Central memory CD8-positive, alpha-beta T cell (primary cell): ENCODE results near the gene HYKK.
"Not testable (repeated sequence)": the region's sequence is repeated elsewhere in the genome, so short reads cannot be mapped to it uniquely, and the experiment has no call there.

Experiments used
- ATAC-seq: fragments of 150-1000 bp; cut with Tn5 transposase; replicated peaks from 2 replicates; pipeline ENCODE4 v1.10.0; 2022; ENCODE audit warnings: mild to moderate bottlenecking, moderate FRiP score, moderate number of reproducible peaks; ENCODE audit not compliant: poor library complexity, severe bottlenecking; ENCODE audit errors: extremely low read depth
- DNase-seq, 2 donors: peaks; one replicate each; pipeline ENCODE4 v3.0.0; 2021; ENCODE audit warnings: low spot score in 2 of 2
- H3K27ac Mint-ChIP-seq: one replicate; pipeline ENCODE4 v1.8.0; 2022; ENCODE audit warnings: low read depth, mild to moderate bottlenecking, moderate library complexity, mixed read lengths
- H3K27me3 Mint-ChIP-seq: one replicate; pipeline ENCODE4 v1.8.0; 2022; ENCODE audit warnings: mixed read lengths
- H3K36me3 Mint-ChIP-seq: one replicate; pipeline ENCODE4 v1.8.0; 2022; ENCODE audit warnings: mild to moderate bottlenecking, moderate library complexity, mixed read lengths; ENCODE audit not compliant: insufficient read depth
- H3K4me1 Mint-ChIP-seq: one replicate; pipeline ENCODE4 v1.8.0; 2022; ENCODE audit warnings: mixed read lengths
- H3K4me3 Mint-ChIP-seq: one replicate; pipeline ENCODE4 v1.8.0; 2022; ENCODE audit warnings: mild to moderate bottlenecking, moderate library complexity, mixed read lengths
- H3K9me3 Mint-ChIP-seq: one replicate; pipeline ENCODE4 v1.8.0; 2022; ENCODE audit warnings: mixed read lengths

HYKK gene

DNA sequence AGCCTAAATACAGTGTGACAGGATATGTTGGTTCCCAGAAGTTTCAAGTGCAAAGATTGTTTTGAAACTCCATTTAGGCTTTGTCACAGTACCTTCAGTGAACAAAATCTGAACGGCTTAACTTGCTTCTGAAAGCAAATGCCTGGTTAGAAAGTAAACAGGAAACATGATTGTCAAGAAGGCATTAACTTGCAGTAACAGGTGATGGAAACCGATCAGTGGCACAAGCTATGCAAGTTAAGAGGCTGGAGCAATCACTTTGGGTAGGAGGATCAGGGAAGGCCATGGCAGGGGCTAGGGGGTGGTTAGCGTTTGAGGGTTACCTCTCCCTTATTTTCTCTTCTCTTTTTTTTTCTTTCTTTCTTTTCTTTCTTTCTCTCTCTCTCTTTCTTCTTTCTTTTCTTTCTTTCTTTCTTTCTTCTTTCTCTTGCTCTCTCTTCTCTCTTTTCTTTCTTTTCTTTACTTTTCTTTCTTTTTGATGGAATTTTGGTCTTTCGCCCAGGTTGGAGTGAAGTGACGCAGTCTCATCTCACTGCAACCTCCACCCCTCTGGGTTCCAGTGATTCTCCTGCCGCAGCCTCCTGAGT is 2.4 kb downstream of the HYKK start:
- Mint-ChIP-seq H3K9me3 (no peaks in the 10 kb centered on the region), H3K4me3 (peak overlapping the region; percentile 40), H3K4me1 (peaks cover 26% of the 10 kb centered on the region)

GRCh38 chr15:78520035-78520434 is 12.7 kb downstream of the HYKK start:
- H3K4me3 Mint-ChIP-seq, H3K27me3 Mint-ChIP-seq, DNase-seq, H3K27ac Mint-ChIP-seq, H3K9me3 Mint-ChIP-seq, H3K4me1 Mint-ChIP-seq, H3K36me3 Mint-ChIP-seq, ATAC-seq: not testable (repeated sequence)

More for the DNA sequence above, 2.4 kb downstream of the HYKK start:
- H3K27me3 Mint-ChIP-seq: no peaks in the 10 kb centered on the region
- no peaks in the 10 kb centered on the region for H3K36me3 Mint-ChIP-seq
- H3K27ac Mint-ChIP-seq: peak overlapping the region; percentile 30
- ATAC-seq (no peak), DNase-seq (no peak)

GRCh38 chr15:78524230-78524629 is 16.9 kb downstream of the HYKK start:
- H3K4me3 Mint-ChIP-seq: no peak overlapping the region
- no peaks in the 10 kb centered on the region for H3K9me3 Mint-ChIP-seq
- DNase-seq (no peak), ATAC-seq (no peak)
- H3K4me1 Mint-ChIP-seq: no peaks in the 10 kb centered on the region
- no peak overlapping the region for H3K27ac Mint-ChIP-seq
- no peaks in the 10 kb centered on the region for H3K27me3 Mint-ChIP-seq
- H3K36me3 Mint-ChIP-seq: peaks cover 2% of the 10 kb centered on the region

DNA sequence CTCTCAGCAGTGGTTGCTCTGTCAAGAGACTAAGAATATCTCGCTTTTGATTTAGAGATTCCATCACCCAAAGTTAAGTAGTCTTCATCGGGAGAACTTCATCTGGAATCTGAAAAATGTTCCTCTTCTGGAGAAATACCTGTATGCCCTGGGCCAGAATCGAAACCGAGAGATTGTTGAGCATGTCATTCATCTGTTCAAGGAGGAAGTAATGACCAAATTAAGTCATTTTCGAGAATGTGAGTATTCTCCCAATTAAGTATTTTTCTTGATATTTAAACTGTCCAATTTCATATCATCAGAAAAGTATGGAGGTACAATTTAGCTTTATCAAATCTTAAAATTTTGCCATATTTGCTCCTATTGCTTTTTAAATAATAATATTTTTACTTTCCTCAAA is 19.9 kb downstream of the HYKK start:
- H3K4me1 Mint-ChIP-seq: no peaks in the 10 kb centered on the region
- no peaks in the 10 kb centered on the region for H3K27me3 Mint-ChIP-seq
- H3K4me3 Mint-ChIP-seq: no peak overlapping the region
- no peak for DNase-seq
- no peaks in the 10 kb centered on the region for H3K9me3 Mint-ChIP-seq
- no peak for ATAC-seq
- peaks cover 2% of the 10 kb centered on the region for H3K36me3 Mint-ChIP-seq
- no peak overlapping the region for H3K27ac Mint-ChIP-seq

- no peaks in the 10 kb centered on the region for H3K4me1 Mint-ChIP-seq
- H3K9me3 Mint-ChIP-seq: no peaks in the 10 kb centered on the region
- H3K27ac Mint-ChIP-seq: no peak overlapping the region
- no peak overlapping the region for H3K4me3 Mint-ChIP-seq
- no peaks in the 10 kb centered on the region for H3K27me3 Mint-ChIP-seq
- DNase-seq (no peak), ATAC-seq (no peak)
- no peaks in the 10 kb centered on the region for H3K36me3 Mint-ChIP-seq
These were observed 26.0 kb downstream of the HYKK start for GRCh38 chr15:78533331-78533730.

- H3K4me1 Mint-ChIP-seq: peaks cover 8% of the 10 kb centered on the region
- no peak overlapping the region for H3K4me3 Mint-ChIP-seq
- DNase-seq (no peak), ATAC-seq (no peak)
- H3K27ac Mint-ChIP-seq: no peak overlapping the region
- peaks cover 18% of the 10 kb centered on the region for H3K36me3 Mint-ChIP-seq
- no peaks in the 10 kb centered on the region for H3K9me3 Mint-ChIP-seq
- H3K27me3 Mint-ChIP-seq: no peaks in the 10 kb centered on the region
These were observed 28.8 kb downstream of the HYKK start for GRCh38 chr15:78536134-78536533.

DNA sequence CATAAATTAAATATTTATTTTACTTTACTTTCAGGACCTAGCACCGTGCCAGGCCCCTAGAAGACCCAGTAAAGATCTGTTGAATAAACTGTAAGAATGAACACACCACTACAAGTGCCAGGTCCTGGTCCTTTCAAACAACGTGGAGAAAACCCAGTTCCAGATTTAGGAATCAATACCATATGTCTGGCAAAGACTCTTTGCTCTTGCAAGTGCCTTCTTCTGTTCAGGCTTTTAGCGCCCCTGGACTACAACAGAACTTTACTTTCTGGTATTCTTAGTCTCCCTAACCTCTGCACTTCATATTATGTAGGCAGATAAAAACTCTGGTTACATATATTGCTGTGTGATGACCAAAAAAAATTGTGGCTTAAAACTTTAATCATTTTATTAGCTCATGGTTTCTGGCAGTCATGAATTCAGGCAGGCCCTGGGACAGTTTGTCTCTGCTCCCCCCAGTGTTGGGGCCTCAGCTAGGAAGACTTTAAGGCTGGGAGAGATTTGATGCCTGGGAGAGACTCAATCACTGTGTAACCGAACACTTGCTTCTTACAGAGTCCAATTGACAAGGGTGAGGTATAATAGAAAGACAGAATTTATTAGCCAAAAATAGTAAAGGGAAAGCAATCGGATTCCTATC is 30.0 kb downstream of the HYKK start:
- H3K36me3 Mint-ChIP-seq: peaks cover 25% of the 10 kb centered on the region
- no peak for DNase-seq
- H3K9me3 Mint-ChIP-seq: no peaks in the 10 kb centered on the region
- no peak for ATAC-seq
- H3K4me3 Mint-ChIP-seq: no peak overlapping the region
- peak overlapping the region; percentile 54 for H3K27ac Mint-ChIP-seq
- H3K4me1 Mint-ChIP-seq: peaks cover 20% of the 10 kb centered on the region
- no peaks in the 10 kb centered on the region for H3K27me3 Mint-ChIP-seq

DNA sequence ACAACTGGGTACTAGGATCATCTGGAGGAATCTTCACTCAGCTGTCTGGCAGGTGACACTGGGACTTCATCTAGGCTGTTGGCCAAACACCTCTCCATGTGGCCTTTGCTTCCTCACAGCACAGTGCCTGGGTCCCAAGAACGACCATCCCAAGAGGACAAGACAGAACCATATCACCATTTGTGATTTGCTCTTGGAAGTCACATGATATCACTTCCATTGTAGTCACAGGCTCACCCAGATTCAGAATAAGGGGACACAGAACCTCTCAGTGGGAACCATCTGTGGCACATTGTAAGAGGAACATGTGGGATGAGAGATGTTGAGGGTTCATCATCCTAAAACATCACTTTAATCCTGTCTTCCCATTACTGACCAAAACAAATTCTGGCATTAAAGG is 31.0 kb downstream of the HYKK start:
- no peak overlapping the region for H3K4me3 Mint-ChIP-seq
- peaks cover 25% of the 10 kb centered on the region for H3K4me1 Mint-ChIP-seq
- no peaks in the 10 kb centered on the region for H3K9me3 Mint-ChIP-seq

DNA sequence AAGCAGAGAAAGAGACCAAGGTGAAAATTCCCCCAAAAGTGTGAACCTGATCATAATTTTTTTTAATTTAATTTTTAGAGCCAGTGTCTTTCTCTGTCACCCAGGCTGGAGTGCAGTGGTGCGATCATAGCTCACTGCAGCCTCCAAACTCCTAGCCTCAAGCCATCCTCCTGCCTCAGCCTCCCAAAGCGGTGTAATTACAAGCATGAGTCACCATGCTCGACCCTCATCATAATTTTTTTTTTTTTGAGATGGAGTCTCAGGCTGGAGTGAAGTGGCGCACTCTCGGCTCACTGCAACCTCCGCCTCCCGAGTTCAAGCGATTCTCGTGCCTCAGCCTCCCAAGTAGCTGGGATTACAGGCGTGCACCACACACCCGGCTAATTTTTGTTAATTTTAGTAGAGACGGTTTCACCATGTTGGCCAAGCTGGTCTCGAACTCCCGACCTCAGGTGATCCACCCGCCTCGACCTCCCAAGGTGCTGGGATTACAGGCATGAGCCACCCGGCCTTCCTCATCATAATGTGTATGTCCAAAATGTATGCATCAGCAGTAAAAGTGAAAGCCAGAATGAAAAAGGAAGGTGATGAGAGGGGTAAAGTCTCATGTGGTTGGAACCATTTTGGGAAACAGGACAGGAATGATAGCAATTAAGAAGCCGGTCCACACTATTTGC is 32.2 kb downstream of the HYKK start:
- not testable (repeated sequence) for H3K27me3 Mint-ChIP-seq, H3K9me3 Mint-ChIP-seq, ATAC-seq, DNase-seq
- Mint-ChIP-seq H3K36me3 (peaks cover 38% of the 10 kb centered on the region), H3K4me1 (peaks cover 25% of the 10 kb centered on the region), H3K4me3 (peak overlapping the region; percentile 82), H3K27ac (peak overlapping the region; percentile 98)

More for the DNA sequence above, 31.0 kb downstream of the HYKK start:
- ATAC-seq: no peak
- peak overlapping the region; percentile 54 for H3K27ac Mint-ChIP-seq
- DNase-seq: no peak
- H3K27me3 Mint-ChIP-seq: no peaks in the 10 kb centered on the region
- peaks cover 31% of the 10 kb centered on the region for H3K36me3 Mint-ChIP-seq

- peak; percentile 89 to 91 for DNase-seq
These were observed 32.9 kb downstream of the HYKK start, which contains the start of gene PSMA4 for GRCh38 chr15:78540141-78540870. Gene PSMA4 (plus strand): TSS chr15:78540444. CDS start chr15:78541928, 1,484 bp downstream.

GRCh38 chr15:78540871-78541743 is 33.7 kb downstream of the HYKK start:
- Mint-ChIP-seq H3K4me3 (peak overlapping the region; percentile 82), H3K27me3 (no peaks in the 10 kb centered on the region), H3K36me3 (peaks cover 51% of the 10 kb centered on the region), H3K27ac (peak overlapping the region; percentile 98), H3K4me1 (peaks cover 25% of the 10 kb centered on the region), H3K9me3 (no peaks in the 10 kb centered on the region)
- DNase-seq (no peak), ATAC-seq (no peak)

More at GRCh38 chr15:78540141-78540870, 32.9 kb downstream of the HYKK start, which contains the start of gene PSMA4:
- Mint-ChIP-seq H3K36me3 (peaks cover 43% of the 10 kb centered on the region), H3K4me1 (peaks cover 25% of the 10 kb centered on the region), H3K4me3 (peak within 1 kb of the TSS; percentile 82), H3K27me3 (no peaks in the 10 kb centered on the region), H3K27ac (peak within 1 kb of the TSS; percentile 98), H3K9me3 (no peaks in the 10 kb centered on the region)
- peak; percentile 85 for ATAC-seq

DNA sequence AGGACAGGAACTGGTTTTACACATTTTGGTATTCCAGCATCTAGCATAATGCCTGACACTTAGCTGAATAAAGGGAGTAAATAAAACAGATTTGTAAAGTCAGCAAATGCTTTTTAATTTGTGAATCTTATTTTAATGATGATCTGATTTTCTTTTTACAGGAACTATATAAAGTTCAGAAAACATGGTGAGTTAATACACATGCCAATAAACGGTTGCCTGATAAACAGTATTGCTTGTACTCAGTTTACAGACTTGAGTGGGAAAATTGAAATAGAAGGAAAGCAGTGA is 34.3 kb downstream of the HYKK start:
- DNase-seq: no peak
- Mint-ChIP-seq H3K27me3 (no peaks in the 10 kb centered on the region), H3K36me3 (peaks cover 57% of the 10 kb centered on the region), H3K27ac (peak overlapping the region; percentile 98), H3K4me3 (peak overlapping the region; percentile 82), H3K4me1 (peaks cover 25% of the 10 kb centered on the region), H3K9me3 (no peaks in the 10 kb centered on the region)
- no peak for ATAC-seq
